ENCODE results near the gene CCDC171. TPM values are rescaled to one million over a fixed set of nuclear protein-coding genes. Genes with fewer than 3 reads are reported as not detected.

The CCDC171 gene
- total RNA-seq, 1 experiment from 2014 or later, result 2.6 TPM

- BruUV-seq (replicated peaks), result no TSS peak
- no peak overlapping the region for H3K27ac ChIP-seq (ENCODE audit: low read depth, low read length)
Measured at GRCh38 chr9:15901572-15901971, 348.7 kb downstream of the CCDC171 start.

More at GRCh38 chr9:15901572-15901971, 348.7 kb downstream of the CCDC171 start:
- no peak for TF ChIP-seq ZBTB33 (IDR thresholded peaks at IDR 0.05; ENCODE audit: extremely low read depth, insufficient replicate concordance, low read length)
- TF ChIP-seq CTCF (IDR thresholded peaks at IDR 0.05 in 2 of 3, conservative IDR thresholded peaks at IDR 0.05 in 1 of 3; ENCODE audit: borderline replicate concordance in 1 of 3, insufficient read depth in 1 of 3, low read depth in 2 of 3, low read length in 2 of 3), result no peak
- no peak for TF ChIP-seq EZH2 (IDR thresholded peaks at IDR 0.05)
- TF ChIP-seq CEBPB (IDR thresholded peaks at IDR 0.05; ENCODE audit: low read depth), result no peak
- TF ChIP-seq RAD21 (IDR thresholded peaks at IDR 0.05; ENCODE audit: low read depth), result no peak
- no peak for TF ChIP-seq SIN3A (IDR thresholded peaks at IDR 0.05; ENCODE audit: low read depth)
- no peak for TF ChIP-seq ZFX (IDR thresholded peaks at IDR 0.05)
- TF ChIP-seq SP1 (IDR thresholded peaks at IDR 0.05; ENCODE audit: low read depth), result no peak
- TF ChIP-seq JUND (IDR thresholded peaks at IDR 0.05), result no peak
- TF ChIP-seq ELF1 (IDR thresholded peaks at IDR 0.05; ENCODE audit: borderline replicate concordance, low read depth), result no peak
- no peak for TF ChIP-seq ATF3 (IDR thresholded peaks at IDR 0.05)
- no peak for TF ChIP-seq ZNF274 (IDR thresholded peaks at IDR 0.05; ENCODE audit: low read depth, low read length)
- no peak for TF ChIP-seq TCF7L2 (IDR thresholded peaks at IDR 0.05; ENCODE audit: borderline replicate concordance, extremely low read depth, insufficient read depth, insufficient read length)
- no peak for TF ChIP-seq MAX (IDR thresholded peaks at IDR 0.05)
- TF ChIP-seq POLR2AphosphoS5 (IDR thresholded peaks at IDR 0.05; ENCODE audit: low read depth, low read length), result no peak
- no peak for TF ChIP-seq EGR1 (IDR thresholded peaks at IDR 0.05; ENCODE audit: low read depth)
- no peak for TF ChIP-seq FOSL1 (IDR thresholded peaks at IDR 0.05; ENCODE audit: low read depth)
- TF ChIP-seq CBX3 (IDR thresholded peaks at IDR 0.05; ENCODE audit: low read depth), result no peak
- TF ChIP-seq YY1 (IDR thresholded peaks at IDR 0.05; ENCODE audit: extremely low read depth, insufficient replicate concordance, low read depth, low read length), result no peak
- no peak for TF ChIP-seq EZH2phosphoT487 (IDR thresholded peaks at IDR 0.05; ENCODE audit: borderline replicate concordance)
- no peak for ATAC-seq
- H3K27me3 ChIP-seq (ENCODE audit: insufficient read depth, low read length), result no peaks in the 10 kb centered on the region
- no peak overlapping the region for H3K4me3 ChIP-seq (replicated peaks in 1 of 2; ENCODE audit: low read depth in 1 of 2, low read length in 2 of 2)
- no peak overlapping the region for H3K9ac ChIP-seq (ENCODE audit: low read length)
- no peak overlapping the region for H2AFZ ChIP-seq (ENCODE audit: low read depth, low read length, poor library complexity, severe bottlenecking)
- no peaks in the 10 kb centered on the region for H3K4me1 ChIP-seq (ENCODE audit: control insufficient read depth in 1 of 2, insufficient read depth in 2 of 2, low read length in 2 of 2)
- ChIA-PET RAD21 (ENCODE audit: low non-redundant PET in 1 of 2, low total read pairs in 2 of 2, uncharacterized antibody in 2 of 2, unreplicated experiment in 2 of 2) (no interaction called here), POLR2A (no interaction called here), CTCF (no interaction called here)
- DNase-seq (ENCODE audit: low read depth, low spot score), result no peak
- no peaks in the 10 kb centered on the region for H3K9me2 ChIP-seq (ENCODE audit: insufficient read depth)
- H3K9me3 ChIP-seq (ENCODE audit: control insufficient read depth in 1 of 2, insufficient read depth in 1 of 2, low read depth in 1 of 2, low read length in 2 of 2), result no peaks in the 10 kb centered on the region
- H3K4me2 ChIP-seq (ENCODE audit: low read length), result no peak overlapping the region
- no peaks in the 10 kb centered on the region for H3K36me3 ChIP-seq (ENCODE audit: control insufficient read depth in 1 of 2, insufficient read depth in 2 of 2, low read length in 2 of 2)
- H3K79me2 ChIP-seq (ENCODE audit: insufficient read depth, low read length), result no peaks in the 10 kb centered on the region
- intact Hi-C loops (cut with micrococcal nuclease), result no loop called here
- no peaks in the 10 kb centered on the region for H4K20me1 ChIP-seq (ENCODE audit: insufficient read depth)
